Activated CD4-positive, alpha-beta T cell treated with anti-CD3 and anti-CD28 coated beads for 4 hours (primary cell): ENCODE data around the gene RAB34.
"Not testable (repeated sequence)": the region's sequence is repeated elsewhere in the genome, so short reads cannot be mapped to it uniquely, and the experiment has no call there.

Experiments
- DNase-seq, 2 donors: peaks; one replicate each; pipeline ENCODE4 v3.0.0-alpha.2; 2020

Gene RAB34

DNA sequence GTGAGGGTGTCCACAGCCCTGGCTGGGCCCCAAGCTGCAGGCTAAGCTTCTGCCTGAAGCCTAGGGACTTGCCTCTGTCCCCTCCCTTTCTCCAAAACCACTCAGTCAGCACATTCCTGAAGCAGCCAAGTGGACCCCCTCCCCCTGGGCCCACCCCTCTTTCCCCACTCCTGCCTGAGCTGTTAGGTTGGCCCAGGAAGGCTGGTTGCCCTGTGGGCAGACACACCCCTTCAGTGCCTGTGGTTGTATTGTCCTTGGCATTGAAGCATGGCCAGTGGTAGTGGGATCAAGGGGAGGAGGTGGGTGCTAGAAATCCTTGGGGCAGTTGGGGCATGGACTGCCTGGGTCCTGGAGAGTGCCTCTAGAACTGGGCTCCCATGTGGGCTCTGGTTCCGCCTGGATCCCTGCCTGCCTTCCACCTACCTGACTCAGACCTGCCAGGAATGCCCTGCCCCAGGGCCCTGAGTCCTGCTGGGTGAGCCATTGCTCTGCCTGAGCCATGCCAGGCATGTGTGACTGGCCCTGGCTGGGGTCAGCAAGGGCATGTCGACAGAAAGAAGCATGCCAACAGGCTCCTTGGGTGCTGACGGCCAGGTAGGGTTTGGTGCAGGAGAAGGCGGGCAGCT is 28.2 kb upstream of the RAB34 start:
- no peak for DNase-seq

- peak in 1 of 2 donors; percentile 32 for DNase-seq
Measured at GRCh38 chr17:28744972-28745785, 27.5 kb upstream of the RAB34 start.

DNA sequence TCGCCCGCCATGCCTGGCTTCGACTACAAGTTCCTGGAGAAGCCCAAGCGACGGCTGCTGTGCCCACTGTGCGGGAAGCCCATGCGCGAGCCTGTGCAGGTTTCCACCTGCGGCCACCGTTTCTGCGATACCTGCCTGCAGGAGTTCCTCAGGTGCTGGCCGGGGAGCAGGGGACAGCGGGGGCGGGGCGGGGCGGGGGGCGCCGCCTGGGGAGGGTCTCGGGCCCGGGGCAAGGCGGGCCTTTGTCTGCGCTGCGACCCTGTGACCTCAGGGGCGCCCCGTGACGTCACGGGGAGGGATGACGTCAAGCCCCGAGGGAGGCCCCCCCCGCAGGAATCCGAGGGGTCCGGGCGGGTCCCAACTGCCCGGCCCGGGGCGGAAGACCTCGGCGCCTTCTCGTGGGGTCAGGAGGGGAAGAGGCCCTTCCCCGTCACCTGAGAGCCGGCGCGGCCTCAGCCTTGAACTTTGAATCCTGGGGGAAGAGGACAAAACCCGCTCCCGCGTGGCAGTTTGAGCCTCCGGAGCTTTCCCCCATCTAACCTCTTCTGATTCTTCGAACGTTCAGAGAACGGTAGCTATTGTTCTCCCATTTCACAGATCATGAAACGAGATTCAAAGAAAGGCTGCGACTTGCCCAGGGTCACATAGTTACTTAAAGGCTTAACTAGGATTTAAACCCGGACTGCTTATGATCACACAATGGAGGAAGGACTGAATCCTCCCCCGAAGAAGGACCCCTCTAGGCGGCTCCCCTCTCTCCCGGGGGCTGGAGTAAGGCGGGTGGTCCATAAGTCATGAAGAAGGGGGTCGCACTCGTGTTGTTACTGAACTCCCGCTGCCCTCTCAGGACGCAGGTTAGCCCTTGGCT is 26.7 kb upstream of the RAB34 start:
- DNase-seq, result peak; percentile 69 to 72

- peak; percentile 75 to 82 for DNase-seq
Measured at GRCh38 chr17:28743243-28744103, 25.8 kb upstream of the RAB34 start, which contains the start of gene TRAF4. TRAF4 (plus strand) TSS chr17:28744011; CDS start chr17:28744113, 102 bp downstream.

DNA sequence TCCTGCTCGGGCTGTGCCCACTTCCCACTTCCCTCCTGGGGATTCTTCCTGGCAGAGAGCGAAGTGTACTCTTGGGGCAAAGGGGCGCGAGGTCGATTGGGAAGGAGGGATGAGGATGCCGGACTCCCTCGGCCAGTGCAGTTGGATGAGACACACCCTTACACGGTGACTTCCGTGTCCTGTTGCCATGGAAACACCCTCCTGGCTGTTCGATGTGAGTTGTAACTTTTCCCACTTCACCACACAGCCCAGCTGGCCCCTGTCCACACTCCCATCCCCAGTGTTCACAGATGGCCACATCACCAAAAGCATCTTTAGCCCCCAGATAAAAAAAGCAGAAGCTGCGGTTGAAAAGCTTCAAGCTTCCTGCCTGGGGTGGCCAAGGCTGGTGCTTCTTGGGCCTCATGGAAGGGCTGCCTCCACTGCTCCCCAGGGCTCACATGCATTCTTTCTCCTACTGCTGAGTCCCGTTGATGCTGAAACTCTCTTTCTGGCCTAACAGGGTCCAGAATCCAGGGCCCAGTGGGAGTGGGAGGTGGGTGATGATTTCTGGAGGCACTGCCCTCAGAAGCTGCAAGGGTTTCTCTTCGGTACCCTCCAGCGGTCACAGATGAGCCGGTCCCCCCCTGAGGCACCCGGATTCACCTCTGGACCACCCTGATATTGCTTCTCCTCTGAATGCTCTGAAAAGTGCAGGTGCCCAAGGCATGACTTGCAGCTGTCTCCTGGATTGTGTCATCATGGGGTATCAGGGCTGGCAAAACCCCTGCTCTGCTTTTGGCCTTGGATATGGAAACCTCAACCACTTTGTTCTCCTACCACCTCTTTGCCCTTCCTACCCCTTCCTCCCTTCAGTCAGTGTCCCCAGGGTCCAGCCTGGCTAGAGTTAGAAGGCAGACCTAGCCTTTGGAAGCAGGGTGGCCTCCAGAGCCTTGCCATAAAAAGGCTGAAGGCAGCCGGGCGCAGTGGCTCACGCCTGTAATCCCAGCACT is 24.0 kb upstream of the RAB34 start:
- no peak for DNase-seq

DNA sequence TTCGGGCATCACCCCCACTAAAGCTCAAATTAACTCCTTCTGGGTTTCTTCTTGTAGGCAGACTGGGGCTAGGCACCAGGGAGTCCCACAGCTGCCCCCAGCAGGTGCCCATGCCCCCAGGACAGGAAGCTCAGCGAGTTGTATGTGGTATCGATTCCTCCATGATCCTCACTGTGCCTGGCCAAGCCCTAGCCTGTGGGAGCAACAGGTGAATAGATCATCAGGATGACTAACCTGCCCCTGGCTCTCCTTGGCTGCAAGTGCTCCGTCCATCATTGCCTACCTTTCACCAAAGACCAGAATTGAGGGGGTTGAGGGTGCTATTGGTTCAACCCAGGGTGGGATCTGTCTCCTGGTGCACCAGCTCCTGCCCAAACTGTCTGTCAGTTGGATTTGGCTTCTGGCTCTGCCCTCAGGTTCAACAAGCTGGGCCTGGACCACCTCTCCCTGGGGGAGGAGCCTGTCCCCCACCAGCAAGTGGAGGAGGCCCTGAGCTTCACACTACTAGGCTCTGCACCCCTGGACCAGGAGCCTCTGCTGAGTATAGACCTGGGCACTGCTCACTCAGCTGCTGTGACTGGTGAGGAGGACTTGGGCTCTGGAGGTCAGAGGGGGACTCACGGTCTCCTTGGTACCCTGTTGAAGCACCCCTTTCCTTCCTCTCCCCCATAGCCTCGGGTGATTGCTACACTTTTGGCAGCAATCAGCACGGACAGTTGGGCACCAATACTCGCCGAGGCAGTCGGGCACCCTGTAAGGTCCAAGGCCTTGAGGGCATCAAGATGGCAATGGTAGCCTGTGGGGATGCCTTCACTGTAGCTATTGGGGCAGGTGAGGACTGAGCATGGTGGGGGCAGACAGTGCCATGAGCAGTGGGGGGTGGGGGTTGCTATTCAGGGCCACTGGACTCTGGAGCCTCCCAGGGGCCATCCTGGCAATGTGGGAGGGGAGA is 23.0 kb upstream of the RAB34 start:
- DNase-seq, result no peak

DNA sequence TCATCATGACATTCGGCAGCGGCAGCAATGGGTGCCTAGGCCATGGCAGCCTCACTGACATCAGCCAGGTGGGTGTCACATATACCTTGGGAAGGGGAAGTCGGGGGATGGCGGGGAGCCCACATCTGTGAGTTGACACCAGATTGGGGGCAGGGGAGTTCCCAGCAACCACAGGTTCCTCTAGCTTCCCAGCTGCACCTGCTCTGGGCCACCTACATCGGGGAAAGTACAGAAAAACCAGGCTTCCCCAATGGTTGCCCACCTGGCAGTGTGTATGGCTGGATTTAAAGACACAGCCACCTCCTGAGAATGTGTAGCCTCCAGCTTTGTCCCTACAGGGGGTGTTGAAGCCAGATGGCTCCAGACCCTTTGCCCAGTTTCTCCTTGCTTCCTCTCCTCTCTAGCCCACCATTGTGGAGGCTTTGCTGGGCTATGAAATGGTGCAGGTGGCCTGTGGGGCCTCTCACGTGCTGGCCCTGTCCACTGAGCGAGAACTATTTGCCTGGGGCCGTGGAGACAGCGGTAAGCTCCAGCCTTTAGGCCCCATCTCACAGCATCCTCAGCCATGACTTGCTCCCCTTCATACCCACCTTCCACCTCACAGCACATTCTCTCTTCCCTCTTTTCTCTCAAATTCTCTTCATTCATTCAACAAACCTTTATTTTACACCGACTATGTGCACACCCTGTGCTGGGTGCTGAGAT is 21.2 kb upstream of the RAB34 start:
- peak; percentile 62 to 81 for DNase-seq

DNA sequence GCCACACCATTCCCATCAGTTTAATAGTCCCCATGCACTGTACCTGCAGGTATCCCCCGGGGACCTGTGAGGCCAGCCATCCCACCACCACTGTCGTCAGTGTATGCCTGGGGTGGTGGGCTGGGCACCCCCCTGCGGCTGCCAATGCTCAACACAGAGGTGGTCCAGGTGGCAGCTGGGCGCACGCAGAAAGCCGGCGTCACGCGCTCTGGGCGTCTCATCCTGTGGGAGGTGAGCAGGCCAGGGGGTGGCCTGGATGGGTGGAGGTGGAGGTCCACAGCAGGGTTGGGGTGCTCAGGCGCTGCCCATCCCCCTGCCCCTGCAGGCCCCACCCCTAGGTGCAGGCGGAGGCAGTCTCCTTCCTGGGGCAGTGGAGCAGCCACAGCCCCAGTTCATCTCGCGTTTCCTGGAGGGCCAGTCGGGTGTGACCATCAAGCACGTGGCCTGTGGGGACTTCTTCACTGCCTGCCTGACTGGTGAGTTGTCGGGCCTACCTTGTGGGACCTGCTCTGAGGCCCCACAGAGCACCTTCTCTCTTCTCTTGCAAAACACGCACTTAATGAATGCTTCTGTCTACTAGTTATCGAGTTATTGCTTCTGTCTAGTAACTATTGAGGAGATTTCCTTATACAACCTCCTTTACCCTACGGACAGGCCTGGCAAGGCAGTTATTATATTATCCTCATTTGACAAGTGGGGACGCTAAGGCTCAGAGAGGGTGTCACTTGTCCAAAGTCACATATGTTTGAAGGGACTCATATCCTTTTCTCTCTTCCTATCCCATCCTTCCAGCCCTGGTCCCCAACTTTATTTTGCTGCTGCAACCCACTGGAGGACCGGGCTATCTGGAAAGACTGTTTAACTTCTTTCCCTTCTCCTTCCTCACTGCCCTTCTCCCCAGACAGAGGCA is 20.4 kb upstream of the RAB34 start:
- DNase-seq, result no peak

GRCh38 chr17:28737316-28737715 is 19.6 kb upstream of the RAB34 start:
- DNase-seq, result no peak

- not testable (repeated sequence) for DNase-seq
Measured at GRCh38 chr17:28735913-28736769, 18.5 kb upstream of the RAB34 start.

- no peak for DNase-seq
Measured at GRCh38 chr17:28735242-28735722, 17.6 kb upstream of the RAB34 start.

DNA sequence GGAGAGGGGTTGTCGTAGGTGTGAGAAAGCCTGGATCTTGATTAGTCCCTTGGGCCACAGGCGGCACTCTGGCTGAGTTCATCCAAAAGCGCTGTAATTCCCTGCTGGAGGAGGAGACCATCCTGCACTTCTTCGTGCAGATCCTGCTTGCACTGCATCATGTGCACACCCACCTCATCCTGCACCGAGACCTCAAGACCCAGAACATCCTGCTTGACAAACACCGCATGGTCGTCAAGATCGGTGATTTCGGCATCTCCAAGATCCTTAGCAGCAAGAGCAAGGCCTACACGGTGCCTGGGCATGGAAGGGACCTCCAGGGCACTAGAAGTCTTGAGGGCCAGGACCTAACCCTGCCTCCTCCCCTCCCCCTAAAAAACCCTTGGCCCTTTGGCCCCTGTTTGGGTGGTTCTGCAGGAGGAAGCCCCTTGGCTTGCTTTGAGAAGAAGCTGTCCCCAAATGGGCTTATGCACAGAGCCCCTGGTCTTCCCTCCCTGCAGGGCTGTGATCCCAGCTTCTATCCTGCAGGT is 17.1 kb upstream of the RAB34 start:
- DNase-seq, result no peak

DNA sequence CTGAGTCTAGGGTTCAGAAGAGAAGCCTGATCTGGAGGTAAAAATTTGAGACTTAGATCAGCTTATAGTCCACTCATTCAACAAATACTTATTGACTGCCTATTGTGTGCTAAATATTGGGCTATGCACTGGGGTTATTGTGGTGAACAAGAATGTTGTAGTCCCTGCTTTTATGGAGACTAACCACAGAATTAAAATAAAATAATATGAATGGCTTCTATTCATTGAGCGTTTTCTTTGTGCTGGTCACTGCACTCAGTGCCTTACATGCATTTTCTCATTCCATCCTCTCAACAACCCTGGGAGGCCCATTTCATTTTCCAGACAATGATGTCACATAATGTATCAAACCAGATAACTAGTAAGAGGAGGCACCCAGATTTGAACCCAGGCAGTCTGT is 15.7 kb upstream of the RAB34 start:
- DNase-seq, result no peak

DNA sequence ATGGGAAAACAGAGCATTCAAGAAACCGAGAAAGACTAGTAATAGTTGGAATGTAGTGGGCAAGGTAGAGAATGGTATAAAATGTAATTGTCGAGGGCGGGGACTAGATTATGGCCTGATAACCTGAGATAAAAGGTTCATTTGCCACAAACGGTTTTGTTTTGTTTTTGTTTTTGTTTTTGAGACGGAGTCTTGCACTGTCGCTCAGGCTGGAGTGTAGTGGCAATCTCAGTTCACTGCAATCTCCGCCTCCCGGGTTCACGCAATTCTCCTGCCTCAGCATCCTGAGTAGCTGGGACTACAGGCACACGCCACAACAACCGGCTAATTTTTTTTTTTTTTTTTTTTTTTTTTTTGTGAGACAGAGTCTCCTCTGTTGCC is 12.3 kb upstream of the RAB34 start:
- no peak for DNase-seq

DNA sequence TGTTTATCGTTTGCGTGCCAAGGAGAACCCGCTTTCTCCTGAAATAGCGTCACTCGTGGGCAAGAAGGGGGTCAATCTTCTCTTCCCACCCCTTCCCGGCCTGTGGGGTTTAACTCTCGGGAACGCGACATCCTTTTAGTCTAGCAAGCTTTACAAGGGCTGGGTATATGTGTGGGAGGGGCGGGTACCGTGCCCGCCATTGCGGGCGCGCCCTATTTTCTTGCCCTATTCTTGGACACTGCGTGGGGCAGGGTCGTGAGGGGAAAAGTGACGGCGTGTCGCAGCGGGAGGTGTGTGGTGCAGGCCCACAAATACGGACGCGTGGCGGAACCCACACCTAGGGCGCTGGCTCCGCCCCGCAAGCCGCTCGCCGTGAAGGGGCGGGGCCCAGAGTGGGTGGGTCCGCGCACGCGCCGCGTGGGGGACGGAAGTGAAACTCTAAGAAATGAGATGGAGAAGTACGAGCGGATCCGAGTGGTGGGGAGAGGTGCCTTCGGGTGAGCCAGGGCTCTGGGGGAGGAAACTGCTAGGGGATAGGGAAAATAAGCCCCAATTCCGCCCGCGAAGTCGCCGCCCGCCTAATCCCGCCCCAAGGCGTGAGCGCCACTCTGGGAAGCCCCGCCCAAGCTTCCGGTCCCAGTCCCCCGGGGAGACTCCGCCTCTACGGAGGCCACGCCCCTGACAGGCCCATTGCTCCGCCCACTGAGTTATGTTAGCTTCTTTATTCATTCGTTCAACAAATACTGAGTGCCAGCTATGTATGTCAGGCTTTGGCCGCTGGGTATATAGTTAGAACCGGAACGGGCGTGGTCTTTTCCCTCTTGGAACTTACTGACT is 10.9 kb upstream of the RAB34 start, which contains the start of gene NEK8:
TSS of gene NEK8 (plus strand) at position 425 of the 837 bp plus-strand sequence. CDS start at position 451, 26 bp downstream.
- DNase-seq, result peak; percentile 97 to 98
